ENCODE measurements around the gene PMEPA1. TPM values are rescaled to one million over a fixed set of nuclear protein-coding genes. Genes with fewer than 3 reads are reported as not detected.

The PMEPA1 gene
- total and polyA plus RNA-seq, 2 experiments from 2014 or later: 7.3 to 15.4 TPM

DNA sequence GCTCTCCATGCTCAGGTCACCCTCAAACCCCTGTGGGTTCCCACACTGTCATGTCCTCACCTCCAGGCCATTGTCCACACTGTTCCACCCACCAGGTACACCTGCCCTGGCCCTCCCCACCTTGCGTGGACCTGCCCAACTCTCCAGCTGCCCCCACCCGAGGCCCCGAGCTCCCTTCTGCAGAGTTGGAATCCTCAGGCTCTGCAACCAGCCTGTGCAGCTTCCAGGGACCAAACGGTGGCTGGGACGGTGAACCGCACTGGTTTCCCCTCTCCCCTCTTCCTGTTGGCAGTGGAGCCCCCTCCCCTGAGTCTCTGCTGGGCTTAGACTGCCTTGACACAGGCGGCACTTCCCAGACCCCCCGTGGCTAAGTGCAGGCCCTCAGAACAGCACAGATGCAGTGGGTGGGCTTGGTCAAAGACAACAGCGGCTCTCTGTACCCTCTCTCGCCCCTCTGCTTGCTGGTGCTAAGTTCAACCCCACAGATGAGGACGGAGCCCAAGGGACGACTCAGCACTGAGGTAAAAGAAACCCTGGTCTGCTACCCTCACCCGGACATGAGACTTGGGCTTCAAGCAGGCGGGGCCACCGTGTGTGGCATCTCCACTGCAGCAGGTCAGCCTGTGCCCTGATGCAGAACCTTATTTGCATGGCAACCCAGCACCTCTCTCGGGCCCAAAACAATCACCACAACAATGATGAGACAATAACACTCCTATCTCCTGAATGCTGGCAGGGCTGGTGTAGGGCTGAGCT lies 100.6 kb downstream of the PMEPA1 start (continued):
- TF ChIP-seq, protein P1, sequence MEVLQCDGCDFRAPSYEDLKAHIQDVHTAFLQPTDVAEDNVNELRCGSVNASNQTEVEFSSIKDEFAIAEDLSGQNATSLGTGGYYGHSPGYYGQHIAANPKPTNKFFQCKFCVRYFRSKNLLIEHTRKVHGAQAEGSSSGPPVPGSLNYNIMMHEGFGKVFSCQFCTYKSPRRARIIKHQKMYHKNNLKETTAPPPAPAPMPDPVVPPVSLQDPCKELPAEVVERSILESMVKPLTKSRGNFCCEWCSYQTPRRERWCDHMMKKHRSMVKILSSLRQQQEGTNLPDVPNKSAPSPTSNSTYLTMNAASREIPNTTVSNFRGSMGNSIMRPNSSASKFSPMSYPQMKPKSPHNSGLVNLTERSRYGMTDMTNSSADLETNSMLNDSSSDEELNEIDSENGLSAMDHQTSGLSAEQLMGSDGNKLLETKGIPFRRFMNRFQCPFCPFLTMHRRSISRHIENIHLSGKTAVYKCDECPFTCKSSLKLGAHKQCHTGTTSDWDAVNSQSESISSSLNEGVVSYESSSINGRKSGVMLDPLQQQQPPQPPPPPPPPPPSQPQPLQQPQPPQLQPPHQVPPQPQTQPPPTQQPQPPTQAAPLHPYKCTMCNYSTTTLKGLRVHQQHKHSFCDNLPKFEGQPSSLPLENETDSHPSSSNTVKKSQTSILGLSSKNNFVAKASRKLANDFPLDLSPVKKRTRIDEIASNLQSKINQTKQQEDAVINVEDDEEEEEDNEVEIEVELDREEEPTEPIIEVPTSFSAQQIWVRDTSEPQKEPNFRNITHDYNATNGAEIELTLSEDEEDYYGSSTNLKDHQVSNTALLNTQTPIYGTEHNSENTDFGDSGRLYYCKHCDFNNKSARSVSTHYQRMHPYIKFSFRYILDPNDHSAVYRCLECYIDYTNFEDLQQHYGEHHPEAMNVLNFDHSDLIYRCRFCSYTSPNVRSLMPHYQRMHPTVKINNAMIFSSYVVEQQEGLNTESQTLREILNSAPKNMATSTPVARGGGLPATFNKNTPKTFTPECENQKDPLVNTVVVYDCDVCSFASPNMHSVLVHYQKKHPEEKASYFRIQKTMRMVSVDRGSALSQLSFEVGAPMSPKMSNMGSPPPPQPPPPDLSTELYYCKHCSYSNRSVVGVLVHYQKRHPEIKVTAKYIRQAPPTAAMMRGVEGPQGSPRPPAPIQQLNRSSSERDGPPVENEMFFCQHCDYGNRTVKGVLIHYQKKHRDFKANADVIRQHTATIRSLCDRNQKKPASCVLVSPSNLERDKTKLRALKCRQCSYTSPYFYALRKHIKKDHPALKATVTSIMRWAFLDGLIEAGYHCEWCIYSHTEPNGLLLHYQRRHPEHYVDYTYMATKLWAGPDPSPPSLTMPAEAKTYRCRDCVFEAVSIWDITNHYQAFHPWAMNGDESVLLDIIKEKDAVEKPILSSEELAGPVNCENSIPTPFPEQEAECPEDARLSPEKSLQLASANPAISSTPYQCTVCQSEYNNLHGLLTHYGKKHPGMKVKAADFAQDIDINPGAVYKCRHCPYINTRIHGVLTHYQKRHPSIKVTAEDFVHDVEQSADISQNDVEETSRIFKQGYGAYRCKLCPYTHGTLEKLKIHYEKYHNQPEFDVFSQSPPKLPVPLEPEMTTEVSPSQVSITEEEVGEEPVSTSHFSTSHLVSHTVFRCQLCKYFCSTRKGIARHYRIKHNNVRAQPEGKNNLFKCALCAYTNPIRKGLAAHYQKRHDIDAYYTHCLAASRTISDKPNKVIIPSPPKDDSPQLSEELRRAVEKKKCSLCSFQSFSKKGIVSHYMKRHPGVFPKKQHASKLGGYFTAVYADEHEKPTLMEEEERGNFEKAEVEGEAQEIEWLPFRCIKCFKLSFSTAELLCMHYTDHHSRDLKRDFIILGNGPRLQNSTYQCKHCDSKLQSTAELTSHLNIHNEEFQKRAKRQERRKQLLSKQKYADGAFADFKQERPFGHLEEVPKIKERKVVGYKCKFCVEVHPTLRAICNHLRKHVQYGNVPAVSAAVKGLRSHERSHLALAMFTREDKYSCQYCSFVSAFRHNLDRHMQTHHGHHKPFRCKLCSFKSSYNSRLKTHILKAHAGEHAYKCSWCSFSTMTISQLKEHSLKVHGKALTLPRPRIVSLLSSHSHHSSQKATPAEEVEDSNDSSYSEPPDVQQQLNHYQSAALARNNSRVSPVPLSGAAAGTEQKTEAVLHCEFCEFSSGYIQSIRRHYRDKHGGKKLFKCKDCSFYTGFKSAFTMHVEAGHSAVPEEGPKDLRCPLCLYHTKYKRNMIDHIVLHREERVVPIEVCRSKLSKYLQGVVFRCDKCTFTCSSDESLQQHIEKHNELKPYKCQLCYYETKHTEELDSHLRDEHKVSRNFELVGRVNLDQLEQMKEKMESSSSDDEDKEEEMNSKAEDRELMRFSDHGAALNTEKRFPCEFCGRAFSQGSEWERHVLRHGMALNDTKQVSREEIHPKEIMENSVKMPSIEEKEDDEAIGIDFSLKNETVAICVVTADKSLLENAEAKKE (CRISPR knock-in tag; IDR thresholded peaks at IDR 0.05): no peak

DNA sequence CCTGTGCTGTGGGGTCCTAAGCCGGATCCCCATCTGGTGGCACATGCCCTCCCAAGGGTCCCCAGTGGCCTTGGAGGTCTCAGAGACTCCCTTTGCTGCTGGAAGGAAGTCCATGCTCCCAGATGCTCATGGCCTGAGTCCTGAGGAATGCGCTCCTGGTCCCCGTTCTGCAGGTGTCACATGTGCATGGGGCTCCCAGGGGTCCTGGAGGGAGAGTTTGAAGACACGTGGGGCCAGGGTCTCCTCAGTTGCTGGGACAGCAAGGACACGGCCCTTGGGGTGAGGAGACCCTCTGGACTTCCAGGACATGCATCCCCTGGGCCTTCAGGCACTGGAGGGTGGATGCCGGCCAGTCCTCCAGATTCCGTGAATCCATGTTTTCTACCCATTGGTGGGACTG lies 101.3 kb downstream of the PMEPA1 start:
- ATAC-seq (no peak), DNase-seq (ENCODE audit: low spot score) (no peak)
- no peaks in the 10 kb centered on the region for H3K79me2 ChIP-seq (replicated peaks; ENCODE audit: insufficient read depth)
- H3K9me2 ChIP-seq (ENCODE audit: insufficient read depth): 0 out of 2 replicates have a peak, but pooled peaks cover 2% of the 10 kb centered on the region
- no peaks in the 10 kb centered on the region for H3K4me1 ChIP-seq (ENCODE audit: insufficient read depth)
- H3K27ac Mint-ChIP-seq: no peak overlapping the region
- no peak overlapping the region for H3K27ac ChIP-seq (ENCODE audit: low read depth)
- no peak overlapping the region for H3K4me3 ChIP-seq
- H3K36me3 ChIP-seq (ENCODE audit: insufficient read depth): no peaks in the 10 kb centered on the region
- no peak overlapping the region for H3K4me2 ChIP-seq
- no peaks in the 10 kb centered on the region for H3F3A ChIP-seq (replicated peaks; ENCODE audit: low read depth)
- no peaks in the 10 kb centered on the region for H3K36me3 Mint-ChIP-seq (ENCODE audit: low read depth)
- H3K9me3 Mint-ChIP-seq: no peaks in the 10 kb centered on the region
- peaks cover 7% of the 10 kb centered on the region for H3K27me3 Mint-ChIP-seq (ENCODE audit: insufficient read depth, low read depth, poor library complexity)
- H3K4me1 Mint-ChIP-seq: no peaks in the 10 kb centered on the region; the same call in 2 of the 3 replicates
- no peaks in the 10 kb centered on the region for H3K27me3 ChIP-seq (ENCODE audit: insufficient read depth)
- H3K4me3 Mint-ChIP-seq: no peak overlapping the region
- no peak overlapping the region for H2AFZ ChIP-seq
- no peaks in the 10 kb centered on the region for H4K20me1 ChIP-seq (replicated peaks; ENCODE audit: insufficient read depth)
- TF ChIP-seq, protein P1 (CRISPR knock-in tag; IDR thresholded peaks at IDR 0.05): no peak
- TF ChIP-seq JUNB (IDR thresholded peaks at IDR 0.05; ENCODE audit: unreplicated experiment) (no peak), ZNF114 (CRISPR knock-in tag; IDR thresholded peaks at IDR 0.05) (no peak), ZNF331 (CRISPR knock-in tag; IDR thresholded peaks at IDR 0.05; ENCODE audit: low read depth) (no peak), POLR2AphosphoS5 (IDR thresholded peaks at IDR 0.05; ENCODE audit: low read depth) (no peak)

Data from GM23338 (cell line).